ENCODE data around the gene GIMAP6. TPM values are rescaled to one million over a fixed set of nuclear protein-coding genes. Genes with fewer than 3 reads are reported as not detected.

The GIMAP6 gene
- total and polyA plus RNA-seq, 2 of the 4 experiments (the other 2 are of a cell fraction) = not detected

DNA sequence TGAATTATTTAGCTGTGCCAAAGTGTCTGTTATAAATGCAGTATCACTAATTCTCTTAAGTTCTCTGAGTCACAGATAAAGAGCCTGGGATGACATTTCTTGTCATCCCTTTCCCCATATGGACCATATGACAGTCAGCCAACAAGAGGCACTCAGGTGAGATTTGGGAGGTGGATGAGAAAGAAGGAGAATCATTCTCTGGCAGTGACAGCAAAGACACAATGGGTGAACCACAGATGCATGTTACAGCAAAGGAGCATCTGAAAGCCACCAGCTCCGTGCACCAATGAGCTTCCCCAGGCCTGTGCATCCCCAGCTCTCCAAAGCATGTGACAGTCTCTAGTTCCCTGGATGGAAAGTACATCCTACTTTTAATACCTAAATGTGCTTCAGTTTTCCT is 10.8 kb downstream of the GIMAP6 start:
- DNase-seq = no peak
- Histone ChIP-seq H2AK9ac (replicated peaks; ENCODE audit: low read depth, low read length, poor library complexity) (no peak overlapping the region), H2BK15ac (ENCODE audit: low read depth, low read length) (no peak overlapping the region), H3K9me3 (ENCODE audit: control insufficient read depth, insufficient read depth, low read length) (peaks cover 10% of the 10 kb centered on the region), H3K4me2 (ENCODE audit: low read depth, low read length) (no peak overlapping the region), H2BK20ac (ENCODE audit: low read depth, low read length) (no peak overlapping the region), H4K91ac (ENCODE audit: insufficient read depth, low read depth, low read length) (no peak overlapping the region), H3K79me1 (ENCODE audit: low read depth in 1 of 2, low read length in 2 of 2) (no peaks in the 10 kb centered on the region), H3K56ac (ENCODE audit: extremely low read depth, insufficient read depth, low read length) (no peak overlapping the region), H3K18ac (ENCODE audit: low read depth, low read length) (no peak overlapping the region), H2AK5ac (ENCODE audit: low read depth, low read length) (no peak overlapping the region), H3K9ac (ENCODE audit: low read depth, low read length) (no peak overlapping the region), H2AFZ (replicated peaks; ENCODE audit: low read length, poor library complexity) (no peak overlapping the region), H3K27me3 (ENCODE audit: control insufficient read depth, insufficient read depth, low read length) (no peaks in the 10 kb centered on the region), H4K8ac (ENCODE audit: low read depth in 2 of 2, low read length in 2 of 2) (no peak overlapping the region), H3K14ac (replicated peaks; ENCODE audit: low read depth, low read length) (no peak overlapping the region), H4K5ac (ENCODE audit: low read depth, low read length) (no peak overlapping the region), H3K4me3 (ENCODE audit: insufficient read depth, low read depth, low read length) (no peak overlapping the region), H3K23ac (ENCODE audit: low read depth, low read length) (no peak overlapping the region), H2BK120ac (ENCODE audit: low read depth, low read length) (no peak overlapping the region), H4K20me1 (ENCODE audit: insufficient read depth, low read length) (no peaks in the 10 kb centered on the region), H3K4me1 (ENCODE audit: control insufficient read depth, insufficient read depth, low read length) (no peaks in the 10 kb centered on the region), H3K4ac (ENCODE audit: low read depth, low read length) (no peak overlapping the region), H3K36me3 (ENCODE audit: control insufficient read depth, insufficient read depth, low read length) (no peaks in the 10 kb centered on the region), H3K27ac (ENCODE audit: insufficient read depth, low read length) (no peak overlapping the region), H2BK5ac (ENCODE audit: low read depth, low read length, poor library complexity, severe bottlenecking) (no peak overlapping the region), H3K9me1 (ENCODE audit: insufficient read depth, low read length) (no peaks in the 10 kb centered on the region)
- intact Hi-C loops (cut with micrococcal nuclease) = no loop called here
- ChIA-PET CTCF (no interaction called here), POLR2A (ENCODE audit: unreplicated experiment) (no interaction called here)
- dilution Hi-C loops (cut with HindIII; ENCODE audit: low sequenced_read_pairs, unreplicated experiment) = no loop called here
- WGBS, 2 experiments (ENCODE audit: extremely low coverage in 2 of 2, insufficient read length in 1 of 2) = no CpG with 5 or more reads among the region's 1 CpG
- TF ChIP-seq NFE2L2 (IDR thresholded peaks at IDR 0.05; ENCODE audit: low read depth, low read length) (no peak), CHD1 (IDR thresholded peaks at IDR 0.05; ENCODE audit: low read depth, low read length) (no peak), RAD21 (IDR thresholded peaks at IDR 0.05; ENCODE audit: low read length) (no peak), MXI1 (IDR thresholded peaks at IDR 0.05; ENCODE audit: borderline replicate concordance, low read depth, low read length) (no peak), RFX5 (IDR thresholded peaks at IDR 0.05; ENCODE audit: low read depth, low read length) (no peak), BHLHE40 (IDR thresholded peaks at IDR 0.05; ENCODE audit: low read depth, low read length) (no peak)
- TF ChIP-seq, protein P1, sequence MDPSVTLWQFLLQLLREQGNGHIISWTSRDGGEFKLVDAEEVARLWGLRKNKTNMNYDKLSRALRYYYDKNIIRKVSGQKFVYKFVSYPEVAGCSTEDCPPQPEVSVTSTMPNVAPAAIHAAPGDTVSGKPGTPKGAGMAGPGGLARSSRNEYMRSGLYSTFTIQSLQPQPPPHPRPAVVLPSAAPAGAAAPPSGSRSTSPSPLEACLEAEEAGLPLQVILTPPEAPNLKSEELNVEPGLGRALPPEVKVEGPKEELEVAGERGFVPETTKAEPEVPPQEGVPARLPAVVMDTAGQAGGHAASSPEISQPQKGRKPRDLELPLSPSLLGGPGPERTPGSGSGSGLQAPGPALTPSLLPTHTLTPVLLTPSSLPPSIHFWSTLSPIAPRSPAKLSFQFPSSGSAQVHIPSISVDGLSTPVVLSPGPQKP (IDR thresholded peaks at IDR 0.05; ENCODE audit: borderline replicate concordance, low read depth, low read length) = no peak
- TF ChIP-seq, protein P2, sequence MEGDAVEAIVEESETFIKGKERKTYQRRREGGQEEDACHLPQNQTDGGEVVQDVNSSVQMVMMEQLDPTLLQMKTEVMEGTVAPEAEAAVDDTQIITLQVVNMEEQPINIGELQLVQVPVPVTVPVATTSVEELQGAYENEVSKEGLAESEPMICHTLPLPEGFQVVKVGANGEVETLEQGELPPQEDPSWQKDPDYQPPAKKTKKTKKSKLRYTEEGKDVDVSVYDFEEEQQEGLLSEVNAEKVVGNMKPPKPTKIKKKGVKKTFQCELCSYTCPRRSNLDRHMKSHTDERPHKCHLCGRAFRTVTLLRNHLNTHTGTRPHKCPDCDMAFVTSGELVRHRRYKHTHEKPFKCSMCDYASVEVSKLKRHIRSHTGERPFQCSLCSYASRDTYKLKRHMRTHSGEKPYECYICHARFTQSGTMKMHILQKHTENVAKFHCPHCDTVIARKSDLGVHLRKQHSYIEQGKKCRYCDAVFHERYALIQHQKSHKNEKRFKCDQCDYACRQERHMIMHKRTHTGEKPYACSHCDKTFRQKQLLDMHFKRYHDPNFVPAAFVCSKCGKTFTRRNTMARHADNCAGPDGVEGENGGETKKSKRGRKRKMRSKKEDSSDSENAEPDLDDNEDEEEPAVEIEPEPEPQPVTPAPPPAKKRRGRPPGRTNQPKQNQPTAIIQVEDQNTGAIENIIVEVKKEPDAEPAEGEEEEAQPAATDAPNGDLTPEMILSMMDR (conservative IDR thresholded peaks at IDR 0.05; ENCODE audit: low read depth, low read length) = no peak
- no TSS peak for BruUV-seq (replicated peaks)
- in situ Hi-C loops (cut with MboI; ENCODE audit: low sequenced_read_pairs) = no loop called here
- no peak for ATAC-seq (ENCODE audit: low read depth)
